22Rv1 (cell line): ENCODE data around the gene CD151.
A peak's percentile ranks its signal among the peaks of the same experiment; 100 is the strongest.

Experiments used
- H3K27ac ChIP-seq: fragments of 450-650 bp; 2 replicates; pipeline ENCODE4 v1.5.1; 2017
- CTCF ChIP-seq: fragments of 450-650 bp; IDR thresholded peaks from 2 replicates; pipeline ENCODE4 v1.5.1; 2017; ENCODE audit warnings: mild to moderate bottlenecking
- ZFX ChIP-seq: fragments of 450-650 bp; IDR thresholded peaks from 2 replicates; pipeline ENCODE4 v1.6.1; 2017; ENCODE audit warnings: antibody characterized with exemption, borderline replicate concordance

Gene CD151

GRCh38 chr11:831961-832528 lies 707 bp upstream of the CD151 start:
- no peak for TF ChIP-seq ZFX
- no peak for TF ChIP-seq CTCF
- peak overlapping the region; percentile 96 for H3K27ac ChIP-seq

- TF ChIP-seq ZFX (no peak), CTCF (no peak)
- H3K27ac ChIP-seq = peak overlapping the region; percentile 96
These were observed 501 bp downstream of the CD151 start for GRCh38 chr11:833114-833791.

GRCh38 chr11:833849-834311 lies 1.1 kb downstream of the CD151 start:
- TF ChIP-seq CTCF = no peak
- no peak for TF ChIP-seq ZFX
- H3K27ac ChIP-seq = peak overlapping the region; percentile 96

- H3K27ac ChIP-seq = peak overlapping the region; percentile 96
- no peak for TF ChIP-seq ZFX
- no peak for TF ChIP-seq CTCF
These were observed 1.9 kb downstream of the CD151 start for GRCh38 chr11:834371-835316.

GRCh38 chr11:836274-836673 lies 3.5 kb downstream of the CD151 start:
- no peak for TF ChIP-seq ZFX
- no peak for TF ChIP-seq CTCF
- peak overlapping the region; percentile 82 for H3K27ac ChIP-seq

- peak overlapping the region; percentile 82 for H3K27ac ChIP-seq
- TF ChIP-seq CTCF (no peak), ZFX (no peak)
These were observed 3.9 kb downstream of the CD151 start for GRCh38 chr11:836700-837099.
